ENCODE measurements around the gene DDX51. TPM values are rescaled to one million over a fixed set of nuclear protein-coding genes. Genes with fewer than 3 reads are reported as not detected.

DDX51 gene
- total and polyA plus RNA-seq, 2 experiments from 2014 or later = 6.8 to 16.1 TPM

- WGBS (ENCODE audit: low lambda C conversion rate, missing lambda C conversion rate) = 92% methylated on average over 11 of the region's 20 CpGs
Observed at GRCh38 chr12:132152953-132153352, 8.8 kb upstream of the DDX51 start.

GRCh38 chr12:132152411-132152821, 8.3 kb upstream of the DDX51 start:
- H3K4me1 ChIP-seq (ENCODE audit: insufficient read depth) = no peaks in the 10 kb centered on the region
- no peaks in the 10 kb centered on the region for H3K9me3 ChIP-seq (ENCODE audit: low read depth)
- H3K79me2 ChIP-seq = no peaks in the 10 kb centered on the region
- no peak overlapping the region for H3K4me3 ChIP-seq
- TF ChIP-seq EZH2 (IDR thresholded peaks at IDR 0.05; ENCODE audit: borderline replicate concordance) (no peak), EZH2phosphoT487 (IDR thresholded peaks at IDR 0.05; ENCODE audit: low read depth, severe bottlenecking, unreplicated experiment) (no peak)
- H3K36me3 ChIP-seq (replicated peaks; ENCODE audit: insufficient read depth, low read depth) = no peaks in the 10 kb centered on the region
- no peak for DNase-seq (ENCODE audit: low spot score)
- no peaks in the 10 kb centered on the region for H4K20me1 ChIP-seq (ENCODE audit: insufficient read depth, poor library complexity, severe bottlenecking)
- H3K4me2 ChIP-seq = no peak overlapping the region
- no peaks in the 10 kb centered on the region for H3K27me3 ChIP-seq
- no peak overlapping the region for H3K27ac ChIP-seq
- WGBS (ENCODE audit: low lambda C conversion rate, missing lambda C conversion rate) = over 99% methylated on average over 9 of the region's 9 CpGs
- H2AFZ ChIP-seq = no peak overlapping the region
- H3K9me2 ChIP-seq (replicated peaks; ENCODE audit: insufficient read depth) = no peaks in the 10 kb centered on the region

More at GRCh38 chr12:132152953-132153352, 8.8 kb upstream of the DDX51 start:
- no peaks in the 10 kb centered on the region for H3K27me3 ChIP-seq
- H2AFZ ChIP-seq = no peak overlapping the region
- H3K4me1 ChIP-seq (ENCODE audit: insufficient read depth) = no peaks in the 10 kb centered on the region
- no peak for DNase-seq (ENCODE audit: low spot score)
- no peak overlapping the region for H3K4me2 ChIP-seq
- no peaks in the 10 kb centered on the region for H3K9me2 ChIP-seq (replicated peaks; ENCODE audit: insufficient read depth)
- no peaks in the 10 kb centered on the region for H3K79me2 ChIP-seq
- H3K9me3 ChIP-seq (ENCODE audit: low read depth) = no peaks in the 10 kb centered on the region
- TF ChIP-seq EZH2phosphoT487 (IDR thresholded peaks at IDR 0.05; ENCODE audit: low read depth, severe bottlenecking, unreplicated experiment) = no peak
- no peak for TF ChIP-seq EZH2 (IDR thresholded peaks at IDR 0.05; ENCODE audit: borderline replicate concordance)
- TF ChIP-seq CTCF (IDR thresholded peaks at IDR 0.05; ENCODE audit: poor library complexity) = no peak
- no peaks in the 10 kb centered on the region for H4K20me1 ChIP-seq (ENCODE audit: insufficient read depth, poor library complexity, severe bottlenecking)
- no peaks in the 10 kb centered on the region for H3K36me3 ChIP-seq (replicated peaks; ENCODE audit: insufficient read depth, low read depth)
- no peak overlapping the region for H3K27ac ChIP-seq
- H3K4me3 ChIP-seq = no peak overlapping the region

- Histone ChIP-seq H3K27me3 (no peaks in the 10 kb centered on the region), H3K27ac (no peak overlapping the region), H3K4me1 (ENCODE audit: insufficient read depth) (no peaks in the 10 kb centered on the region), H3K36me3 (replicated peaks; ENCODE audit: insufficient read depth, low read depth) (no peaks in the 10 kb centered on the region), H3K79me2 (no peaks in the 10 kb centered on the region), H4K20me1 (ENCODE audit: insufficient read depth, poor library complexity, severe bottlenecking) (no peaks in the 10 kb centered on the region), H3K4me2 (no peak overlapping the region), H2AFZ (no peak overlapping the region), H3K9me2 (replicated peaks; ENCODE audit: insufficient read depth) (no peaks in the 10 kb centered on the region), H3K4me3 (no peak overlapping the region), H3K9me3 (ENCODE audit: low read depth) (no peaks in the 10 kb centered on the region)
- WGBS (ENCODE audit: low lambda C conversion rate, missing lambda C conversion rate) = 97% methylated on average over 31 of the region's 32 CpGs
- DNase-seq (ENCODE audit: low spot score) = no peak
- TF ChIP-seq EZH2phosphoT487 (IDR thresholded peaks at IDR 0.05; ENCODE audit: low read depth, severe bottlenecking, unreplicated experiment) = no peak
- no peak for TF ChIP-seq CTCF (IDR thresholded peaks at IDR 0.05; ENCODE audit: poor library complexity)
- no peak for TF ChIP-seq EZH2 (IDR thresholded peaks at IDR 0.05; ENCODE audit: borderline replicate concordance)
Observed at GRCh38 chr12:132151766-132152410, 7.8 kb upstream of the DDX51 start.

- 95% methylated on average over 34 of the region's 36 CpGs for WGBS (ENCODE audit: low lambda C conversion rate, missing lambda C conversion rate)
- no peaks in the 10 kb centered on the region for H3K9me2 ChIP-seq (replicated peaks; ENCODE audit: insufficient read depth)
- H3K9me3 ChIP-seq (ENCODE audit: low read depth) = no peaks in the 10 kb centered on the region
- H3K4me3 ChIP-seq = no peak overlapping the region
- no peaks in the 10 kb centered on the region for H4K20me1 ChIP-seq (ENCODE audit: insufficient read depth, poor library complexity, severe bottlenecking)
- no peaks in the 10 kb centered on the region for H3K79me2 ChIP-seq
- DNase-seq (ENCODE audit: low spot score) = no peak
- no peaks in the 10 kb centered on the region for H3K27me3 ChIP-seq
- no peak overlapping the region for H2AFZ ChIP-seq
- TF ChIP-seq EZH2 (IDR thresholded peaks at IDR 0.05; ENCODE audit: borderline replicate concordance) (no peak), EZH2phosphoT487 (IDR thresholded peaks at IDR 0.05; ENCODE audit: low read depth, severe bottlenecking, unreplicated experiment) (no peak), CTCF (IDR thresholded peaks at IDR 0.05; ENCODE audit: poor library complexity) (no peak)
- H3K36me3 ChIP-seq (replicated peaks; ENCODE audit: insufficient read depth, low read depth) = no peaks in the 10 kb centered on the region
- no peaks in the 10 kb centered on the region for H3K4me1 ChIP-seq (ENCODE audit: insufficient read depth)
- H3K27ac ChIP-seq = no peak overlapping the region
- no peak overlapping the region for H3K4me2 ChIP-seq
Observed at GRCh38 chr12:132151145-132151765, 7.1 kb upstream of the DDX51 start.

Data from hepatocyte (in vitro differentiated cells).